Fibroblast of skin of back (primary cell): ENCODE measurements around the gene ARHGEF9.
A peak's percentile ranks its signal among the peaks of the same experiment; 100 is the strongest.
"Not testable (repeated sequence)": the region's sequence is repeated elsewhere in the genome, so short reads cannot be mapped to it uniquely, and the experiment has no call there.

Experiments used
- DNase-seq: peaks from one replicate; pipeline ENCODE4 v3.0.0-alpha.2; 2013

Gene ARHGEF9

GRCh38 chrX:63657821-63658220 is 127.2 kb downstream of the ARHGEF9 start:
- peak; percentile 93 for DNase-seq

- peak; percentile 93 for DNase-seq
These were observed 128.0 kb downstream of the ARHGEF9 start for GRCh38 chrX:63656871-63657580.

- peak; percentile 71 for DNase-seq
These were observed 132.8 kb downstream of the ARHGEF9 start for GRCh38 chrX:63652086-63652765.

GRCh38 chrX:63645748-63646147 is 139.3 kb downstream of the ARHGEF9 start:
- DNase-seq, result not testable (repeated sequence)

GRCh38 chrX:63635750-63636149 is 149.3 kb downstream of the ARHGEF9 start:
- no peak for DNase-seq

GRCh38 chrX:63613531-63614028 is 171.4 kb downstream of the ARHGEF9 start:
- no peak for DNase-seq

- no peak for DNase-seq
These were observed 199.1 kb downstream of the ARHGEF9 start for GRCh38 chrX:63585936-63586335.
